ENCODE measurements around the gene RPS19BP1.

DNA sequence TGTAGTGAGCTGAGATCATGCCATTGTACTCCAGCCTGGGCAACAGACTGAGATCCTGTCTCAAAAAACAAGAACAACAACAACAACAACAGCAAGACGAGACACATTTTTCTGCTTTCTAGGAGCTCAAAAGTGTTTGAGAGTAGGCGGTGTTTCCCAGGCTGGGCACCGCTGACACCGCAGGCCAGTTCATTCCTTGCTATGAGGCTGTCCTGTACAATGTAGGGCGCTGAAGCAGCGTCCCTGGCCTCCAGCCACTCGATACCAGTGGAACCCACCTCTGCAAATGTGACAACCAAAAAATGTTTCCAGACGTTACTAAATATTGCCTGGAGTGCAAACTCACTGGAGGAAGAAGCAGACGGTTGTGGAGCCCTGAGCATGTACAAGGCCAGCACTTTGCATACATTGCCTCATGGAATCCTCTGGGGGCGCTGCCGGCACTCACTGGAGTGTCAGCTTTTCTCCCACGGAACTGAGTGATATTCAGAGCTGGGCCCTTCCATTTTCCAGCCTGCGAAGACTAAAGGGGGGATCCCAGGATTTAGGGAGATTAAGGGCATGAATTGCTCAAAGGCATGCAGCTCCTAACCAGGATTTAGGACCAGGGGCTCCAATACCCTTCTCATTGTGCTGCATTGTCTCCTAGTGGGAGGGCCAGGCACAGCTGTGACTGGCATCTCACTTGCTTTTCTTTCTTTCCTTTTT, 36.3 kb downstream of the RPS19BP1 start:
- TF ChIP-seq, protein P1, sequence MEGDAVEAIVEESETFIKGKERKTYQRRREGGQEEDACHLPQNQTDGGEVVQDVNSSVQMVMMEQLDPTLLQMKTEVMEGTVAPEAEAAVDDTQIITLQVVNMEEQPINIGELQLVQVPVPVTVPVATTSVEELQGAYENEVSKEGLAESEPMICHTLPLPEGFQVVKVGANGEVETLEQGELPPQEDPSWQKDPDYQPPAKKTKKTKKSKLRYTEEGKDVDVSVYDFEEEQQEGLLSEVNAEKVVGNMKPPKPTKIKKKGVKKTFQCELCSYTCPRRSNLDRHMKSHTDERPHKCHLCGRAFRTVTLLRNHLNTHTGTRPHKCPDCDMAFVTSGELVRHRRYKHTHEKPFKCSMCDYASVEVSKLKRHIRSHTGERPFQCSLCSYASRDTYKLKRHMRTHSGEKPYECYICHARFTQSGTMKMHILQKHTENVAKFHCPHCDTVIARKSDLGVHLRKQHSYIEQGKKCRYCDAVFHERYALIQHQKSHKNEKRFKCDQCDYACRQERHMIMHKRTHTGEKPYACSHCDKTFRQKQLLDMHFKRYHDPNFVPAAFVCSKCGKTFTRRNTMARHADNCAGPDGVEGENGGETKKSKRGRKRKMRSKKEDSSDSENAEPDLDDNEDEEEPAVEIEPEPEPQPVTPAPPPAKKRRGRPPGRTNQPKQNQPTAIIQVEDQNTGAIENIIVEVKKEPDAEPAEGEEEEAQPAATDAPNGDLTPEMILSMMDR (IDR thresholded peaks at IDR 0.05; ENCODE audit: poor library complexity): peak; percentile 66
- no peak for TF ChIP-seq EZH2 (IDR thresholded peaks at IDR 0.05; ENCODE audit: borderline replicate concordance)

Measured in hepatocyte (in vitro differentiated cells).